HCT116 (cell line): Measurements from ENCODE around the gene RADX. TPM values are rescaled to one million over a fixed set of nuclear protein-coding genes. Genes with fewer than 3 reads are reported as not detected.

Experiments used
- ATAC-seq: fragments of 200-7000 bp; cut with Tn5 transposase; 2 replicates; pipeline ENCODE4 v1.9.1; 2020; ENCODE audit warnings: mild to moderate bottlenecking, moderate library complexity
- BruUV-seq: library from RNA; stranded (reverse); fragments of 400-500 nt; replicated peaks from 2 replicates; lab custom pipeline; 2021; lab: Mats Ljungman, UMichigan
- CTCF ChIA-PET: fragments of 300-600 bp; sonication (Branson Sonifier 250); formaldehyde crosslinking; loops from one replicate; lab custom pipeline; 2021; ENCODE audit warnings: antibody characterized with exemption; lab: Charles Lee
- POLR2A ChIA-PET: fragments of 300-600, 350-600 bp; sonication (Branson Sonifier 250); formaldehyde crosslinking; loops from one replicate; lab custom pipeline; 2021; ENCODE audit warnings: antibody characterized with exemption; lab: Charles Lee
- RAD21 ChIA-PET, 2 experiments: fragments of 300-600 bp; sonication (Branson Sonifier 250); formaldehyde crosslinking; loops; one replicate each; lab custom pipeline; 2023; ENCODE audit warnings: low total read pairs in 2 of 2; ENCODE audit not compliant: uncharacterized antibody in 2 of 2, unreplicated experiment in 2 of 2, low non-redundant PET in 1 of 2; lab: Charles Lee
- DNase-seq: peaks from one replicate; pipeline ENCODE4 v3.0.0-alpha.2; 2010; ENCODE audit warnings: low read depth, low spot score
- H2AFZ ChIP-seq: fragments of 200-600 bp; shearing (Covaris generic), sonication (generic); 2 replicates; pipeline ENCODE4 v1.6.1; 2017; ENCODE audit warnings: low read depth, mixed run types, mixed read lengths, antibody characterized with exemption, low read length; ENCODE audit not compliant: poor library complexity, severe bottlenecking
- H3K27ac ChIP-seq: 2 replicates; pipeline ENCODE4 v1.5.1; 2012; ENCODE audit warnings: low read depth, low read length
- H3K27me3 ChIP-seq: fragments of 200-600 bp; sonication (generic); 2 replicates; pipeline ENCODE4 v1.6.1; 2016; ENCODE audit warnings: mixed run types, low read length, mixed read lengths; ENCODE audit not compliant: insufficient read depth
- H3K36me3 ChIP-seq, 2 experiments: fragments of 200-500 bp in 1 of 2; fragments of 200-600 bp in 1 of 2; sonication (Bioruptor generic) in 1 of 2; sonication (generic) in 1 of 2; 2 replicates each; pipeline versions ENCODE4 v1.5.1 to v1.6.1; 2014 to 2016; ENCODE audit warnings: low read length in 2 of 2, inconsistent platforms in 1 of 2, mixed read lengths in 1 of 2, mixed run types in 1 of 2; ENCODE audit not compliant: insufficient read depth in 2 of 2, control insufficient read depth in 1 of 2
- H3K4me1 ChIP-seq, 2 experiments: fragments of 200-600 bp in 1 of 2; sonication (generic) in 1 of 2; 2 replicates each; pipeline versions ENCODE4 v1.5.1 to v1.6.1; 2012 to 2017; ENCODE audit warnings: low read length in 2 of 2, inconsistent platforms in 1 of 2, mild to moderate bottlenecking in 1 of 2, mixed read lengths in 1 of 2, mixed run types in 1 of 2, moderate library complexity in 1 of 2; ENCODE audit not compliant: insufficient read depth in 2 of 2, control insufficient read depth in 1 of 2
- H3K4me2 ChIP-seq: fragments of 200-600 bp; sonication (generic); 2 replicates; pipeline ENCODE4 v1.6.1; 2017; ENCODE audit warnings: mixed run types, low read length, mixed read lengths
- H3K4me3 ChIP-seq, 2 experiments: fragments of 200-600 bp in 1 of 2; sonication (generic) in 1 of 2; replicated peaks in 1 of 2; 2 replicates each; pipeline ENCODE4 v1.5.1; 2011 to 2016; ENCODE audit warnings: low read length in 2 of 2, control low read depth in 1 of 2, low read depth in 1 of 2, mild to moderate bottlenecking in 1 of 2, mixed read lengths in 1 of 2, mixed run types in 1 of 2
- H3K79me2 ChIP-seq: fragments of 200-600 bp; sonication (generic); 2 replicates; pipeline ENCODE4 v1.6.1; 2017; ENCODE audit warnings: mild to moderate bottlenecking, mixed run types, low read length, moderate library complexity, mixed read lengths; ENCODE audit not compliant: insufficient read depth
- H3K9ac ChIP-seq: fragments of 200-600 bp; sonication (generic); 2 replicates; pipeline ENCODE4 v1.6.1; 2016; ENCODE audit warnings: low read length, mixed read lengths
- H3K9me2 ChIP-seq: fragments of 200-600 bp; sonication (generic), shearing (Covaris generic); 2 replicates; pipeline ENCODE4 v1.6.1; 2017; ENCODE audit warnings: mixed run types, mild to moderate bottlenecking, moderate library complexity; ENCODE audit not compliant: insufficient read depth
- H3K9me3 ChIP-seq, 2 experiments: fragments of 200-500 bp in 1 of 2; fragments of 200-600 bp in 1 of 2; sonication (Bioruptor generic) in 1 of 2; sonication (generic) in 1 of 2; 2 replicates each; pipeline ENCODE4 v1.6.1; 2014 to 2017; ENCODE audit warnings: low read length in 2 of 2, mixed read lengths in 2 of 2, inconsistent platforms in 1 of 2, low read depth in 1 of 2, mild to moderate bottlenecking in 1 of 2, mixed run types in 1 of 2, moderate library complexity in 1 of 2; ENCODE audit not compliant: control insufficient read depth in 1 of 2, insufficient read depth in 1 of 2
- H4K20me1 ChIP-seq: fragments of 200-600 bp; sonication (generic), shearing (Covaris generic); 2 replicates; pipeline ENCODE4 v1.6.1; 2017; ENCODE audit warnings: mixed run types, mild to moderate bottlenecking, moderate library complexity; ENCODE audit not compliant: insufficient read depth
- EGR1 ChIP-seq: IDR thresholded peaks from 2 replicates; pipeline ENCODE4 v1.6.1; 2012; ENCODE audit warnings: low read depth
- POLR2A ChIP-seq: IDR thresholded peaks from 2 replicates; pipeline ENCODE4 v1.7.0; 2011; ENCODE audit warnings: borderline replicate concordance; ENCODE audit not compliant: insufficient read depth, insufficient read length; ENCODE audit errors: extremely low read depth
- POLR2AphosphoS5 ChIP-seq: IDR thresholded peaks from 2 replicates; pipeline ENCODE4 v1.6.1; 2011; ENCODE audit warnings: mild to moderate bottlenecking, low read depth, low read length, moderate library complexity
- SP1 ChIP-seq: IDR thresholded peaks from 2 replicates; pipeline ENCODE4 v1.6.1; 2012; ENCODE audit warnings: low read depth
- ZFX ChIP-seq: fragments of 450-650 bp; IDR thresholded peaks from 2 replicates; pipeline ENCODE4 v1.6.1; 2017
- intact Hi-C: fragments of 100-400 bp; cut with micrococcal nuclease; formaldehyde crosslinking; loops from 2 replicates; pipeline ENCODE4 v1.10.0; 2022
- total RNA-seq: library from RNA; stranded (reverse); gene quantifications from one replicate; pipeline ENCODE4 v1.2.1, GENCODE V29; 2021; ENCODE audit not compliant: unreplicated experiment
- TF ChIP-seq, protein P1 (sequence below): IDR thresholded peaks from 2 replicates; pipeline ENCODE4 v1.6.1; 2012
- TF ChIP-seq, protein P2 (sequence below), 3 experiments: fragments of 200-600 bp in 1 of 3; sonication (generic) in 1 of 3; IDR thresholded peaks in 2 of 3; conservative IDR thresholded peaks in 1 of 3; 2 replicates each; pipeline ENCODE4 v1.5.1; 2012 to 2017; ENCODE audit warnings: low read depth in 2 of 3, low read length in 2 of 3, antibody characterized with exemption in 1 of 3, borderline replicate concordance in 1 of 3, control low read depth in 1 of 3, mild to moderate bottlenecking in 1 of 3, mixed read lengths in 1 of 3, mixed run types in 1 of 3, moderate library complexity in 1 of 3; ENCODE audit not compliant: insufficient read depth in 1 of 3

RADX gene
- total RNA-seq, 1 experiment from 2014 or later = 8.0 TPM

DNA sequence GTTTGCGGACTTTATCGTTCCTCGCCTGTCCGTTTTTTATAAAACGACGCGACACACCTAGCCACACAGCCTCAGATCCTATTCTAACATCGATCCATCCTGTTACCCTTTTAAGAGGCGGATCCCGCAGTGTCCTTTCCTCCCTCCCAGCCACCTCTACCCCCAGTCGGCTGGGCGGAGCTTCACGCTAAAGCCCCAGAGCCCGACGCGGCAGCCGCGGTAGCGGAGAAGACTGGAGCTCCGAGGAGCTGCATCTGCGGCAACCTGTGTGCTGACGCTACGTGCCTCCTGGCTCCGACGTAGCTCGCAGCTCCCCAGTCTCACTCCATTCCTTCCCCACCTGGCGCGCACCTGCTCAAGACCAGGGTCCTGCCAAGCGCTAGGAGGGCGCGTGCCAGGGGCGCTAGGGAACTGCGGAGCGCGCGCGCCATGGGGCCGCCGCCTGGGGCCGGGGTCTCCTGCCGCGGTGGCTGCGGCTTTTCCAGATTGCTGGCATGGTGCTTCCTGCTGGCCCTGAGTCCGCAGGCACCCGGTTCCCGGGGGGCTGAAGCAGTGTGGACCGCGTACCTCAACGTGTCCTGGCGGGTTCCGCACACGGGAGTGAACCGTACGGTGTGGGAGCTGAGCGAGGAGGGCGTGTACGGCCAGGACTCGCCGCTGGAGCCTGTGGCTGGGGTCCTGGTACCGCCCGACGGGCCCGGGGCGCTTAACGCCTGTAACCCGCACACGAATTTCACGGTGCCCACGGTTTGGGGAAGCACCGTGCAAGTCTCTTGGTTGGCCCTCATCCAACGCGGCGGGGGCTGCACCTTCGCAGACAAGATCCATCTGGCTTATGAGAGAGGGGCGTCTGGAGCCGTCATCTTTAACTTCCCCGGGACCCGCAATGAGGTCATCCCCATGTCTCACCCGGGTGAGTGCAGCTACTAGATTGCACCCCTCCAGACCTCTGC is 115.0 kb downstream of the RADX start, which contains the start of gene RNF128:
TSS of gene RNF128 (plus strand) at position 217 of the 953 bp plus-strand sequence. CDS start at position 430, 213 bp downstream.
- Histone ChIP-seq H3K4me1 (peaks cover 0 to 20% of the 10 kb centered on the region in 2 experiments; a peak in 2 of 4 replicates), H3K27ac (peak within 1 kb of the TSS; percentile 29; the same call in 1 of the 2 replicates), H3K79me2 (no peaks in the 10 kb centered on the region), H3K4me3 (peak within 1 kb of the TSS; percentile 55 to 63), H3K9ac (peak within 1 kb of the TSS; percentile 67), H3K27me3 (no peaks in the 10 kb centered on the region), H3K9me3 (no peaks in the 10 kb centered on the region), H4K20me1 (no peaks in the 10 kb centered on the region), H2AFZ (peak within 1 kb of the TSS; percentile 85), H3K9me2 (no peaks in the 10 kb centered on the region), H3K4me2 (peak within 1 kb of the TSS; percentile 91), H3K36me3 (no peaks in the 10 kb centered on the region)
- intact Hi-C loops = no loop called here
- ChIA-PET CTCF (no interaction called here), POLR2A (interaction anchor here (1.4 kb wide), 1 partner anchor 12 kb away, joined by 4 read pairs; no protein-coding TSS in a partner anchor), RAD21 (no interaction called here)
- TF ChIP-seq ZFX = no peak
- peak; percentile 35 for TF ChIP-seq POLR2A
- TF ChIP-seq SP1 = peak; percentile 51; the same call in 1 of the 2 replicates
- TF ChIP-seq, protein P1, sequence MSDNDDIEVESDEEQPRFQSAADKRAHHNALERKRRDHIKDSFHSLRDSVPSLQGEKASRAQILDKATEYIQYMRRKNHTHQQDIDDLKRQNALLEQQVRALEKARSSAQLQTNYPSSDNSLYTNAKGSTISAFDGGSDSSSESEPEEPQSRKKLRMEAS = peak; percentile 36
- TF ChIP-seq, protein P2, sequence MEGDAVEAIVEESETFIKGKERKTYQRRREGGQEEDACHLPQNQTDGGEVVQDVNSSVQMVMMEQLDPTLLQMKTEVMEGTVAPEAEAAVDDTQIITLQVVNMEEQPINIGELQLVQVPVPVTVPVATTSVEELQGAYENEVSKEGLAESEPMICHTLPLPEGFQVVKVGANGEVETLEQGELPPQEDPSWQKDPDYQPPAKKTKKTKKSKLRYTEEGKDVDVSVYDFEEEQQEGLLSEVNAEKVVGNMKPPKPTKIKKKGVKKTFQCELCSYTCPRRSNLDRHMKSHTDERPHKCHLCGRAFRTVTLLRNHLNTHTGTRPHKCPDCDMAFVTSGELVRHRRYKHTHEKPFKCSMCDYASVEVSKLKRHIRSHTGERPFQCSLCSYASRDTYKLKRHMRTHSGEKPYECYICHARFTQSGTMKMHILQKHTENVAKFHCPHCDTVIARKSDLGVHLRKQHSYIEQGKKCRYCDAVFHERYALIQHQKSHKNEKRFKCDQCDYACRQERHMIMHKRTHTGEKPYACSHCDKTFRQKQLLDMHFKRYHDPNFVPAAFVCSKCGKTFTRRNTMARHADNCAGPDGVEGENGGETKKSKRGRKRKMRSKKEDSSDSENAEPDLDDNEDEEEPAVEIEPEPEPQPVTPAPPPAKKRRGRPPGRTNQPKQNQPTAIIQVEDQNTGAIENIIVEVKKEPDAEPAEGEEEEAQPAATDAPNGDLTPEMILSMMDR (IDR thresholded peaks at IDR 0.05 in 2 of 3, conservative IDR thresholded peaks at IDR 0.05 in 1 of 3; ENCODE audit: borderline replicate concordance in 1 of 3, insufficient read depth in 1 of 3, low read depth in 2 of 3, low read length in 2 of 3) = no peak
- no peak for TF ChIP-seq EGR1
- peak; percentile 86 for TF ChIP-seq POLR2AphosphoS5
- DNase-seq = peak; percentile 70
- ATAC-seq = peak; percentile 95
- no TSS peak for BruUV-seq
